GM18867 (cell line): ENCODE results near the gene LDLRAP1.
A peak's percentile ranks its signal among the peaks of the same experiment; 100 is the strongest.
"Not testable (repeated sequence)": the region's sequence is repeated elsewhere in the genome, so short reads cannot be mapped to it uniquely, and the experiment has no call there.

ENCODE experiments used
- ATAC-seq: cut with Tn5 transposase; IDR thresholded peaks from one replicate; pipeline ENCODE4 v1.9.1; 2021; ENCODE audit warnings: mild to moderate bottlenecking, moderate library complexity; ENCODE audit not compliant: unreplicated experiment

LDLRAP1 gene, protein sequence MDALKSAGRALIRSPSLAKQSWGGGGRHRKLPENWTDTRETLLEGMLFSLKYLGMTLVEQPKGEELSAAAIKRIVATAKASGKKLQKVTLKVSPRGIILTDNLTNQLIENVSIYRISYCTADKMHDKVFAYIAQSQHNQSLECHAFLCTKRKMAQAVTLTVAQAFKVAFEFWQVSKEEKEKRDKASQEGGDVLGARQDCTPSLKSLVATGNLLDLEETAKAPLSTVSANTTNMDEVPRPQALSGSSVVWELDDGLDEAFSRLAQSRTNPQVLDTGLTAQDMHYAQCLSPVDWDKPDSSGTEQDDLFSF

DNA sequence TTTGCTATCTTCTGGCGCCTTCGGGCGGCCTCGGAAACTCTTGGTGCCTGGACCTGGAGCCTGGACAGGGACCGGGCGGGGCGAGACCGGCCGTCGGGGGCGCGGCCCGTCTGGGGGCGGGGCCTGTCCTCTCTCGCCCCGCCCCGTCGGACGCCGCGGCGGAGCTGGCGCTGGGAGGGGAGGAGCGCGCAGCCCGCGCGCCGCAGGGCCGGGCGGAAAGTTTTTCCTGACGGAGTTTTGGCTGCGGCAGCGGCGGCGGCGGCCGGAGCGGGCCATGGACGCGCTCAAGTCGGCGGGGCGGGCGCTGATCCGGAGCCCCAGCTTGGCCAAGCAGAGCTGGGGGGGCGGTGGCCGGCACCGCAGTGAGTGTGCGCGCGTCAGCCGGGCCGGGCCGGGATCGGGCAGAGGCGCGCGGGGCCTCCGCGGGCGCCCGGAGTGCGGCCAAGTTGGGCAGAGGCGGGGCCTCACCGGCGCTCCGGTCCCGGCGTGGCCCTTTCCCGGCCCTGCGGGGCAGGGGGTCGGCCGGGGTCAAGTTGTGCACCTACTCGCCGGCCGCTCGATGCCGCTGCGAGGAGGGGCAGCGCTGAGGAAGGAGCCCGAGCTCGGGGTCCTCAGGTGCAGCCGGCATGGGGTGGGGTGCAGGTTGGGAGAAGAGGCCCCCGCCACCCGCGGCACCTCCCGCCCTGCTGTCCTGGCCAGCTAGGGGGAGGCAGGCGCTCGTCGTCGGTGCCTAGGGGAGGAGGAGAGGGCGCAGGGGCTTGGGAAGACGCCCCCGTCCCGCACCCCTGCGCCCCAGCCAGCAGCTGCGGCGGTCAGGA, at the start of gene LDLRAP1:
LDLRAP1 (plus strand) TSS at position 182 of the 818 bp plus-strand sequence; CDS start at position 275, 93 bp downstream.
- peak; percentile 90 for ATAC-seq

DNA sequence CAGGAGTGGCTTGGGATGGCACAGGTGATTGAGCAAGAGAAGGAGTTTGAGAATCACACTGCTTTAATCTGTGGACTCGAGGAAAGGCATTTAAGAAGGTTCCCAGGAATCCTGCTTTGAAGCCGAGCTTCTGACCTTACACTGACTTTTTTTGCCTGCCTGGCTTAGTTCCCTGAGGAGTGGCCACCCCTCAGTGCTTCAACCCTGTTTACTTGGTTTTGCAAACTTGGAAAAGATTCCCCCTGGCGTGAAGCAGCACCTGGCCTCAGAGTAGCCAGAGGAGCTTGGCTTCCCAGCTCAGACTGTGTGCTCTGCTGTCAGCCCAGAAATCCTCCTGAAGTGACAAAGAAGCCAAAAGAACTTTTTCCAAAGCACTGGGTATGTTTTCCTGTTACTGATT, 48.5 kb upstream of the LDLRAP1 start:
- ATAC-seq = no peak

DNA sequence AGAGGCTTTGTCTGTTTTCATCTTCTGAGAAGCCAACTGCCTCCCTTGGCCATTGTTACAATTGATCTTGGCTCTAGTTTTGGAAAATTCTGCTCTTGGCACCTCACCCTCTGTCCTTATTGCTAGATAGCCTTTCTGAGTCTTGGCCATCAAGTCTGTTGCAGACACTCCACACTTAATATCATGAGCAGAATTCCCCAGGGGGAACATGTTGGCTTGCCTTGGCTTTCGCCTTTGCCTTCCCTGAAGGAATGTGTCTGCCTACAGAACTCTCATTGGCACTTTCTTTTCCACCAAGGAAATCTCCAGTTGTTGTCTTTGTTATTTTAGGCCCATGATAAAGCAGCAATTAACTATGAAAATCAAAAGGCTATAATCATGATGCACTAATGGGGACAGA, 42.7 kb upstream of the LDLRAP1 start:
- ATAC-seq = no peak

DNA sequence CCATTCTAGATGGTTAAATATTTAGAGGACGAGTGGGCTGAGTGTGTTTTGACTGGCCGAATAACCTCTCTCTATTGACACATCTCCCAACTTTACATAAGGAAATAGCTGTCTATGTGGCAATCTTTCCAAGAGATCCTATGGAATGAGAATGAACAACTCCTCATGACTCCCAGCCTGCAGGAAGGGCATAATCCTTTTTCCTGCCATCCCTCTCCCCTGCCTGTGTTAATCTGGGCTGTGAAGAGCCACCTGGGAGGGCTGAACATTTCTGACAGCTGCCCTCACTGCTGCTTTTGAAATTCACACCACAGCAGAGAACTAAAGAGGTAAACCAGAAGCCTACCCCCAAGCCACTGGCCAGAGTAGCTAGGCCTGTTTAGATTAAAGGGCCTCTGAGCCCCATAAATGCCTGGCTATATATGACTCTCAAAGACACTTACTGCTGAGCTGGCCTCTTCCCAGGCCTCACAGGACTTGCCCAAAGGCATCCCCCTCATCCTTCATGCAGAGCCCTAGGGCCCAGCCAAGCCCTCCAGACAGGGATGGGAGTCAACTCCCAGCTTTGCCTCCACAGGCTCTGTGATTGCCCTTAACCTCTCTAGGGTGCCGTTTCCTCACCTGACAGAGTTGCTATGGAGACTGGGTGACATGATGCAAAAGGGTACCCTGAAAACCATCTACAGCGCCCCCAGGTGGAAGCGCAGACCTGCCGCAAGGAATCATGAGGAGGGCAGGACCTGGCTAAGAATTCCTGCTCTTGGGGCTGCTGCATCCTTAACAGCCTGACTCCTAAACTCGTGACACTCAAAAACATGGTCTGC, 42.0 kb upstream of the LDLRAP1 start:
- ATAC-seq = no peak

DNA sequence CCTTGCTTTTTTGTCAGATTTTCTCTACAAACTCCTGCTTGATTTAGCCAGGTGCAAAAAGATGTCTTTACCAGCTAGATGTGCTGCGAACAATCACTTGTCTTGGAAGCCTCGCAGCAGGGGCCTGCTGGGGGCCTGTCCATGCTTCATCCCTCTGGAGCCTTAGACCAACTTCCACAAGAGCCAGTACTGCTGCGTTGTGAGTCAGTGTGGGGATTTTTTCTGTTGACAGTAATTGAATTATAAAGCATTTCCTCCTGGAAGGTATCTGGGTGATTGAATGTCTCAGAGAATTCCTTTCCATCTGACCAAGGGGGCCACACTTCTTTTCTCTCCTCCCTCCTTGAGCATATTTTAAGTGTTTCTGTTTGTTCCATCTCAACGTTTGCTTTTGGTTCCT, 40.4 kb upstream of the LDLRAP1 start:
- no peak for ATAC-seq

DNA sequence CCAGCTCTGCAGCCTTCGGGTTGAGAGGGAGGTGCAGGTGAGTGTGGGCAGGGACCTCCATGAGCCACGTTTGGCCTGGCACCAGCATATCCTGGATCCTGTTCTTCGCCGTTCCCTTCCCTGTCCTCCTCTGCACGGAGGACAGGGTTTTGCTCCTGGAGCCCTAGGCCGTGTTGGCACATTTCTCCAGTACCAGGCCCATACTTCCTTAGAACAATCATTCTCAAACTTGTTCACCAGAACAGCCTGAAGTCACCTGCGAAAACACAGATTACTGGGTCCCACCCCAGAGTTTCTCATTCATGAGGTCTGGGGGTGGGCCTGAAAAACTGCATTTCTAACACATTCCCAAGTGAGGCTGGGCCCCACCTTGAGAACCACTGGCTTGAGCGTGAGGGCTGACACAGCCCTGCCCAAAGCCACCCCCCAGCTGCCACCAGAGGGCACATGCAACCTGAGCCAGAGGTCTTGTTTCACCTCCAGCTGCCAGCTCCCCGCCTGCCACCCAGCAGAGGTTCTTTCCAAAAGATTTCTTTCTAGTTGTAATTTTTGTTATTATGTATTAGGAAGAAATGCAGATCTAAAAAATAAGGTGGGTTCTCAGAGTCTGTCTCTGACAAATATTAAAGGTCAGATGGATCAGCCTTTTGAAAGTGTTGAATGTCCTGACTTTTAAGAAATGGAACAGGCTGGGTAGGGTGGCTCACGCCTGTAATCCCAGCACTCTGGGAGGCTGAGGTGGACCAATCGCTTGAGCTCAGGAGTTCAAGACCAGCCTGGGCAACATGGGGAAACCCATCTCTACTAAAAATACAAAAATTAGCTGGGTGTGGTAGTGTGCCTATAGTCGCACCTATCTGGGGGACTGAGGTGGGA, 39.6 kb upstream of the LDLRAP1 start:
- ATAC-seq = no peak

DNA sequence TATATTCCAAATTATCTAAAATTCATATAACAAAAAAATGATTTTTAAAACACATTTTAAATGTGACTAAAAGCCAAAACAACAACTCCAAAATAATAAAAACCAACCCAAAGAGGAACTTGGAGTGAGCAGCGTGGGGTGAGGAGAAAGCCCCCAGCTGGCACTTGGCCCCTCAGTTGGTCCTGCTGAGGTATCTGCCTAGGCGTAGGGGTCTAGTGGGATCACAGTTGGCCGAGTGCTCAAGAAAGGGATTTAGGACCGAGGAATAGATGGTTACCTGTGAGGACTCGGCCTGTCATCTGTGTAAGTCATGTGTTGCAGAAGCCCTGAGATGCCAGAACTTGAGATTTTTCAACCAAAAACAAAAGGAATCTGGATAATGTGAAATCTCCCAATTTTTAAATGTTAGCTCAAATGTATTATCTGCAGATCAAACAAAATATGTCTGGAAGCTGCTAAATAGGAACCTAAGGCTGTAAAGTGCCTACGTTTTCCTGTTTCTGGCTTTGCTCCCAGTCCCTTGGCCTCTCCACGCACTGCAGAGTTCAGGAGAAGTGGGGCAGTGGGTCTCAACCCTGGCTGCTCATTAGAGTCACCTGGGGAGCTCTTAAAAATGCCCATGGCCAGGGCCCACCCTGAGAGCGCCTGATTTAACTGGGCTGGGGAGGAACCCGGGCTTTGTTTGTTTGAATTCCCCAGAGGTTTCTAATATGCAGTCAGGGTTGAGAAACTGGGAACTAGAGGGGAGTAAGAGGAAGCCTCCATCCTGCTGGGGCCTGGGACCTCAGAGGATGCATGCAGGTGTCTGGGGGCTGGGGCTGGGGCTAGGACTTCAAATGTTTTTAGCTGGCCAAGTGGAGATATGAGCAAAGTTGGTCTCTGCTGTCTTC, 38.5 kb upstream of the LDLRAP1 start:
- no peak for ATAC-seq

DNA sequence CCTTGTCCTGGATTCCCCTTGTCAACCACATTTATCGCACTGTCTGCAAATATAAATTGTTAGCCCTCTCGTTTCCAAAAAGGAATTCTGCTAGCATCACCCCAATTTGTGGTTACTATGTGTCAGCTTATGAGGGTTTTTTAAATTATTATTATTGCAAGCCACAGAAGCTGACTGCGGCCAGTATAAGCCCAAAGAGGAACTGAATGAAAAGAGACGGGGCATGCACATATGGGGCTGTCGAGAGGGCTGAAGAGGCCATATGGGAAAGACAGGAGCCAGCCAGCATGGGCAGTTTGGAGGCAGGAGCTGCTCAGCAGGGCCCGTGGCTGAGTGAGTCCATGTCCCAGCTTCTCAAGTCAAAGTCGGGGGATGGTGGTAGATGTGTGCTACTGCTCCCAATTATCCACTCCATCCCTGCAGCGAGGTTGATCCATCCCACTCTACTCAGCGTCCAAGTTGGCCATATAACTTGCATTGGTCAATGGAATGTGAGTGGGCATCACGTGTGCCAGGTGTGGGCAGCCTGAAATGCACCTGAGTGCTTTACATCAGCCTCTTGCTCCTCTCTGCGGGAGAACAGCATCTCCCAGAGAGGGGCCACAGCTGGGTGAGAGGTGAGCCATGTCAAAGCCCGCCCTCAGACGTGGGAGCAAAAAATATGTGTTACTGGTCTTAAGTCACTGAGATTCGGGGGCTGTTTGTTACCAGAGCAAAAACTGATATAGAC, 37.6 kb upstream of the LDLRAP1 start:
- no peak for ATAC-seq

DNA sequence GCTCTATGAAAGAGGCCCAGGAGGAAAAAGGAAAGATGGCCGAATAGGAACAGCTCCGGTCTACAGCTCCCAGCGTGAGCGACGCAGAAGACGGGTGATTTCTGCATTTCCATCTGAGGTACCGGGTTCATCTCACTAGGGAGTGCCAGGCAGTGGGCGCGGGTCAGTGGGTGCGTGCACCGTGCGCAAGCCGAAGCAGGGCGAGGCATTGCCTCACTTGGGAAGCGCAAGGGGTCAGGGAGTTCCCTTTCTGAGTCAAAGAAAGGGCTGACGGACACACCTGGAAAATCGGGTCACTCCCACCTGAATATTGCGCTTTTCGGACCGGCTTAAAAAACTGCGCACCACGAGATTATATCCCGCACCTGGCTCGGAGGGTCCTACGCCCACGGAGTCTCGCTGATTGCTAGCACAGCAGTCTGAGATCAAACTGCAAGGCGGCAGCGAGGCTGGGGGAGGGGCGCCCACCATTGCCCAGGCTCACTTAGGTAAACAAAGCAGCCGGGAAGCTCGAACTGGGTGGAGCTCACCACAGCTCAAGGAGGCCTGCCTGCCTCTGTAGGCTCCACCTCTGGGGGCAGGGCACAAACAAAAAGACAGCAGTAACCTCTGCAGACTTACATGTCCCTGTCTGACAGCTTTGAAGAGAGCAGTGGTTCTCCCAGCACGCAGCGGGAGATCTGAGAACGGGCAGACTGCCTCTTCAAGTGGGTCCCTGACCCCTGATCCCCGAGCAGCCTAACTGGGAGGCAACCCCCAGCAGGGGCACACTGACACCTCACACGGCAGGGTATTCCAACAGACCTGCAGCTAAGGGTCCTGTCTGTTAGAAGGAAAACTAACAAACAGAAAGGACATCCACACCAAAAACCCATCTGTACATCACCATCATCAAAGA, 36.6 kb upstream of the LDLRAP1 start:
- not testable (repeated sequence) for ATAC-seq

DNA sequence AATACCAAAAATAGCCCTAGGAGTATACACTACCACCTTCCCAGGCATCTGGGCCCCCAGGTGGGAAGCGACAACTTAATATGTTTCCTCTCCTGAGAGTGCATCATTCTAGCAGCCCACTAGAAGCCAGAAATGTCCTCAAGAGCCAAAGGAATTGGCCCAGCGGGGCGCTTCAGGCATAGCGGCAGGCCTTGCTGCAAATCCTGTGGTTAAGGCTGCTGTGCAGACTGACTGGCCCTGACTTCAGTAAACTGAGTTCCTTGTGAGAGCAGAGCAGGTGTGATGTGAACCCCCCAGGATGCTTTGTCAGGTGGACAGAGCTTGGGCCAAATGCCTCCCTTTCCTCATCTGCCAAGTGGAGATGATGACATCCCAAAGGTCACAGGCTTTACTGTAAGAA, 29.7 kb upstream of the LDLRAP1 start:
- no peak for ATAC-seq

DNA sequence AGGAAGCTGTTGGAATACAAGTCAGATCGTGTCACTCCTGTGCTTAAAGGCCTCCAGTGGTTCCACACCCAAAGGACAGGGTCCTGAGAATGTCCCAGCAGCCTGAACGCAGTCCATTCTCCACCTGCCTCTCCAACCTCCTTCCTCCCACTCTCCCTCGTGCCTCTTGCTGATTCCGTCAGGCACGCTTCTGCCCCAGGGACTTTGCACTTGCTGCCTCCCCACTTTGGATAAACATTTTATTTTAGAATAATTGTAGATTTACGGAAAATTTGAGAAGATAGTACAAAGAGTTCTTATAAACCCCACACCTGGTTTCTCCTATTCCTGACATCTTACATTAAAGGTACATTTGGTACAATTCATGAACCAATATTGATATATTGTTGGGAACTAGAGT, 28.4 kb upstream of the LDLRAP1 start:
- no peak for ATAC-seq

DNA sequence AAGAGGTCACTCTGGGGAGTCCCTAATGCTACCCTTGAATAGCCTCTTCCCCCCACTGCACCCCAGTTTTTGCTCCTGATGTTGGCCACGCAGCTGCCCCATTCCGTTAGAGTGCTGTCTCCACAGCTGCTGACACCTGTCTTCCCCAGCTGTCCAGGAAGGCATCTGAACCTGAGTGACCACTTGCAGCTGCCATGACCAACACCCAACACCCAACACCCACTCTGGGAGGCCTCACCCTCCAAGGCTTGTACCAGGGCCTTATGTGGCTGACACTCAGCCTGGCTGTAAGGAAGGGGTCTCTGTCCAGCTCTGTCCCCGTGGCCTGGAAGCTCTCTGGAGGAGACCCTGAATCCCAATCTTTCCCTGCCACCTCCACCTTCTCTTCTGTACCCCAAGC, 26.7 kb upstream of the LDLRAP1 start:
- no peak for ATAC-seq

DNA sequence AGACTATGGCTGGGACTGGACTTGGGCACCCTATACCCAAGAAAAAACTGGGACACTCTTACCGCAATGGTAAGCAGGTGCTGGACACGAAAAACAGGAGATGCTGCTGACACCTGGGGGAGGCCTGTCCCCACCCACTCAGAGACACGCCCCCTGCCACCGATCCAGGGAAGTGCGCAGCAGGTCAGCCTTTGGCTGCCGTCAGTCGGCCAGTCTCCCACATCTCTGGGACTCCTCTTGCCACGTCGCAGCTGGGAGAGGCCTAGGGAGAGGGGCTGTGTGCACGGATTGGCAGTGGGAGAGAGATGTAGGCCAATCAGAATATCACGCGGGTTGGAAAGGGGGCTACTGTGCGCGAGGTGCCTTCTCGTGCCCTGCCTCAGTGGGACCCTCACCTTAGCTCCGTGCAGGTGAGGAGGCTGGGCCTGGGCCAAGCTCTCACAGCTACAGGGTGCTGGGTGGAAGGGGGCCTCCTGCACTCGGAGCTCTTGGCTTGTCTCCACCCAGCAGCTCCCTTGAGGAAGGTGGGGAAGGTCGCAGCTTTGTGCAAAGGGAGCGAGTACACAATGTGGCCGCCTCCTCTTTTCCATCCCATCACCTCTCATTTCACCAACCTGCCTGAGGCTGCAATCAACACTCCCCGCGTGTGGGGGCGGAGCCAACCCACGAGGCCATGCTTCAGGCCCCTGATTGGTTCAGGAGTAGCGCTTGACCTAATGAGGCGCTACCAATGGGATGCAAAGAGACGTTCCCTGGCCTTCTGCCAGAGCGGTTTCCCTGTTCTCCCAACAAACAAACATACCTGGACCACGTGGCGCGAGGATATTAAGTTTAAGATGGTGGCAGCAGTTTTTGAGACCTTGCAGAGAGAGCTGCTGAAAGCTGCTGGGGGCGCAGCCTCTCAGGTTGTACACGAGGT, 25.7 kb upstream of the LDLRAP1 start:
- ATAC-seq = no peak

DNA sequence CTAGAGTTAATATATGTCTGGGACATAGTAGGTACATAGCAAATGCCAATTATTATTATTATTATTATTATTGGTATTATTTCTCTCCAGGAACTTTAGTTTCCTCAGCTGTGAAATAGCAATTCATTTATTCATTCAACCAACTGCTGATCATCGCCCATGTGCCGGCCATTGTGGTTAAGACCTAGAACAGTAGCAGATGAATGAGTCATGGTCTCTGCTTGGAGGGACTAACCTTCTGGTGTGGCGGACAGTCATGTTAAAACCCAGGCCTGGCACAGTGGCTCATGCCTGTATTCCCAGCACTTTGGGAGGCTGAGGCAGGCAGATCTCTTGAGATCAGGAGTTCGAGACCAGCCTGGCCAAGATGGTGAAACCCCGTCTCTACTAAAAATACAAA, 23.8 kb upstream of the LDLRAP1 start:
- ATAC-seq = no peak

DNA sequence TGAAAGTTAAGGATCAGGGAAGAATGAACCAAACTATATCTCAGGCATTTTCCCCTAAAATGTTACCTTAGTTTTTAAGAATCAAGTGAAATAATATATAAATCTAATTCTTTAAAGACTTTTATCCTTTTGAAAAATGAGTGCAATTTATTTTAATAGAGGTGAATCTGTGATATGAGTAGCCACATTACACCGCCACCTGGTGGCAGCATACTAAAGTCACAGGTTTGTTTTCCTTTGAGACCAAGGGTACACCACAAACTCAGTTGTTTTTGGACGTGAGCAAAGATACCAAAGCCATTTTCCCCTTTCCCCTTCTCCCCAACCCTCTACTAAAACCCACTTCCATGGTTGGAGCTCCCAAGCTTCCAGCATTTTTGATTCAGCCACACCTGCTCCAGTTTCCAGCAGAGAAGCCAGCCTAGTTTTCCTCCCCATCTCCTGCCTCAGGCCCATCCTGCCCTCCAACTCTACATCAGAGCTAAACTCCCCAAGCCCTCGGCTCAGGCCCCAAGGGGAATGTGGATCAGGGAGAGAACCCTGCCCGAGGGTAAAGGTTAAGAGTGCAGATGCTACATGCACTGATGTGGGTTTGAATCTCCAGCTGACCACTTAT, 22.9 kb upstream of the LDLRAP1 start:
- ATAC-seq = no peak

DNA sequence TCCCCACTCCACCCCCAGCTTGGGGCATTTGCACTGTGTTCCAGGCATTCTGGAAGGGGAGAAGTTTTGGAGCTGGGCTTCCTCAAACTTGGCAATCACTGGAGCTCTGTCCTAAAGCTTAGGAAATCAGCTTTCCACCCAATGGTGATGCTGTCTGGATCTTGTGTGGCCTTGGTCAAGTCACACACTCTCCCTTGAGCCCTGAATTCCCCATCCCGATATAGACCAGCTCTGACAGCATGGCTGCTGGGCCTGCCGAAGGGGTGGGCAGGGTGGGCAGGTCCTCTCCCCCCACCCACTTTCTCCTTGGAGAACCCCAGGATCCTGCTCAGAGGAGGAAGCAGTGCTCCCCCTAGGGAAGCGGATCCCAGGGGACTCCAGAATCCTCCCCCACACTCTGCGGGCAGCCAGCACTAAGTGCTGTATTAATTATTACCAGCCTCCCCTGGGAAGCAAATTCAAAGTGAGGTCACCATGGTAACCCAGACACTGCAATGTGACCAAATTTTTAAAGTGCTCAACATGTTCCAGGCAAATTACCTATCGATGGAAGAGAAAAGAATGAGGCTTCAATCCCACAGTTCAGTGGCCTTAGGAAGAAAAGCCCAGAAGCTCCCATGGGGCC, 21.3 kb upstream of the LDLRAP1 start:
- no peak for ATAC-seq
